GM18498 (cell line): Measurements from ENCODE around the gene ALDH4A1.
"Not testable (repeated sequence)": the region's sequence is repeated elsewhere in the genome, so short reads cannot be mapped to it uniquely, and the experiment has no call there.

Experiments
- ATAC-seq: cut with Tn5 transposase; IDR thresholded peaks from one replicate; pipeline ENCODE4 v1.9.1; 2021; ENCODE audit warnings: mild to moderate bottlenecking, moderate library complexity; ENCODE audit not compliant: unreplicated experiment

The ALDH4A1 gene

GRCh38 chr1:18879215-18879790 is 23.1 kb downstream of the ALDH4A1 start:
- no peak for ATAC-seq

- no peak for ATAC-seq
Observed at GRCh38 chr1:18878538-18879214, 23.7 kb downstream of the ALDH4A1 start.

- no peak for ATAC-seq
Observed at GRCh38 chr1:18877282-18877681, 25.1 kb downstream of the ALDH4A1 start.

- ATAC-seq: no peak
Observed at GRCh38 chr1:18876210-18876609, 26.1 kb downstream of the ALDH4A1 start.

DNA sequence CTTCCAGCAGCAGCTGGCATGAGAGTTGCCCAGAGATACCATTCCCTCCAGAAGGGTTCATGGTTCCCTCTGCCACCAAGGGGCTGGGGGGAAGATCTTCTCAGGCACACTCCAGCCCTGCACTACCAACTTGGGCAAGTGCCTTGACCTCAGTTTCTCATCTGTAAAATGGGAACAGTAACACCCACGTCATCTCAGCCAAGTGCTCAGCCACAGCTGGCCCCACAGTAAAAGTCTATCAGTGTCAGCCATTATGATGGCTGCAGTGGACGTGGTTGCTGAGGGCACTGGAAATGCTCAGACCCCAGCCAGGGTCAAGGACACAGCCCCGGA is 26.6 kb downstream of the ALDH4A1 start:
- no peak for ATAC-seq

GRCh38 chr1:18875107-18875795 is 27.1 kb downstream of the ALDH4A1 start:
- ATAC-seq: no peak

- ATAC-seq: no peak
Observed at GRCh38 chr1:18874600-18874999, 27.8 kb downstream of the ALDH4A1 start.

- ATAC-seq: no peak
Observed at GRCh38 chr1:18874036-18874435, 28.3 kb downstream of the ALDH4A1 start.

DNA sequence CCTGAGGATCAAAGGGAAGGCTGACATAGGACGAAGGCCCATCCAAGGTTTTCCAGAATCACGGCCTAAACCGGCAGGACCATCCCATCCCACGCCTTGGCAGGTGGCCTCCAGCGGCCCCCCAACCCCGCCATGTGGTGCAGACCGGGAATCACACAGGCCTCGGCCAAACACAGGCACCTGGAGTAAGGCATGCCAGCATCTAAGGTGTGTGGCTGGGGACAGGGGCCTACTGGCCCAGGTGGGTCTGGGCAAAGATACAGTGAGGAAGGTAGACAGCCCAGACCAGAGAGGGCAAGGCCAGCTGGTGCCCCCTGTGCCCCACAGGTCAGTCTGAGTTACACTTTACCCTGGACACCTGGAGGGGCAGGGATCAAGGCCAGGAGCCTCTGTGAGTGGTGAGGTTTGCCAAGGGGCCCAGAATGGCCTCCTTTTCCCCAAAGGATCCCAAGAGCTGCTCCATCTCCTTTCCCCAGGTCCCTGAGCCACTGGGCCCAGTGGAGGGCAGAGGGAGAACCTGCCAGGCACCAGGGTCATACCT is 30.2 kb downstream of the ALDH4A1 start:
- ATAC-seq: no peak

- no peak for ATAC-seq
Observed at GRCh38 chr1:18871401-18872070, 30.8 kb downstream of the ALDH4A1 start.

DNA sequence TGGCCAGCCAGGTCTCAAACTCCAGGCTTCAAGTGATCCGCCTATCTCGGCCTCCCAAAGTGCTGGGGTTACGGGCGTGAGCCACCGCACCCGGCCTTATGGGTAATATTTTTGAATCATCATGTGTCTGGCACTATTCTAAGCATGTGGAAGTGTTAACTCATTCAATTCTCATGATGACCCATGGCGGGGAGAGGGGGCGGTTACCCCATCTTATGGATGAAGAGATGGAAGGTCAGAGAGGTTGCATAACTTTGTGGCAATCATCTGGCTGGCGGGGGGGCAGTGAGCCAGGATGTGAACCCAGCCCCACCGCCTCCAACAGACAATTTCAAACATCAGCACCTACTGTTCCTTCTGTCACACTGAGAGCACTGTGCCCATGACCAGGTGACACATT is 31.4 kb downstream of the ALDH4A1 start:
- no peak for ATAC-seq

GRCh38 chr1:18870595-18870865 is 31.8 kb downstream of the ALDH4A1 start:
- ATAC-seq: not testable (repeated sequence)

GRCh38 chr1:18869847-18870594 is 32.3 kb downstream of the ALDH4A1 start:
- no peak for ATAC-seq

DNA sequence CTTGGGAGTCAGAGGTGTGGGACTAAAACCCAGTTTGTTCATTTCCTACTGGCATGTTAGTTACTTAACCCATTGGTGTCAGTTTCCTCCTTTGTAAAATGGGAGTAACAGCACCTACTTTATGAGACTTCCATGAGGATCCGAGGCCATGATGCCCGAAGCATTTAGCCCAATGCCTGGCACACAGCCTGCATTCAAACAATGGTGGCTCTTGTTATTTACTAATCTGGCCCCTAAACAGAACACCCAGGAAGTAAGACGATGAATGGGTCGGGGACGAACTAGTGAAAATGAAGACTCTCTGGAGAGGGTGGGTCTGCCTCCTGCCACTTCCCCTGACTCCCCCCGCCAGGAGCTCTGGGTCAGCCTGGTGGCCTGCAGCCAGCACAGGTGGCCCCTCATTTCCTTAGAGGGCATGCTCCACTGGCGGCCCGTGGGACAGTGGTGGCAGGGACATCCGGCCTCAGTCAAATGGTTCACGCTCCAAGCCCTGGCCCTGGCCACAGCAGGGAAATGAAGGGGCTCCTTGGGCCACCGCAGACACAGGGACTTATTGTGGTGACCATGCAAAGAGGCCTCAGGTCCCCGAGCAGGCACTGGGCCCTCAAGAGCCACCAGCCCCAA is 33.4 kb downstream of the ALDH4A1 start:
- ATAC-seq: no peak

DNA sequence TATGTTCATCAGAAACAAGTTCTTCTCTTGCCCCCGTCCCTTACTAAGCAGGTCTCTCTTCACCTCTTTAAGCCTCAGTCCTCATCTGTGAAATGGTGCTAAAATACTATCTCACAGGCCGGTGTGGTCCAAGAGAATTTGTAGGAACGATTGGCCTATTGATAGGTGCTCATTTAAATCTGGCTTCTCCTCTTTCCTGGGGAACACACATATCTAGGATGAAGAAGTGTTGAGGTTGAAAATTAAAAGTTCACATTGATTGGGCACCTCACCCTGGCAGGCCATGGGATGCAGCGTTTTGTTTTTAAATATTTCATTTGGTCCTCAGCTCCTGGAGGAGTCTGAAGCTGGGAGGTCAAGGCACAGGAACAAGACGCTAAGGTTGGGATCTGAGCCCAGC is 34.0 kb downstream of the ALDH4A1 start:
- ATAC-seq: no peak

DNA sequence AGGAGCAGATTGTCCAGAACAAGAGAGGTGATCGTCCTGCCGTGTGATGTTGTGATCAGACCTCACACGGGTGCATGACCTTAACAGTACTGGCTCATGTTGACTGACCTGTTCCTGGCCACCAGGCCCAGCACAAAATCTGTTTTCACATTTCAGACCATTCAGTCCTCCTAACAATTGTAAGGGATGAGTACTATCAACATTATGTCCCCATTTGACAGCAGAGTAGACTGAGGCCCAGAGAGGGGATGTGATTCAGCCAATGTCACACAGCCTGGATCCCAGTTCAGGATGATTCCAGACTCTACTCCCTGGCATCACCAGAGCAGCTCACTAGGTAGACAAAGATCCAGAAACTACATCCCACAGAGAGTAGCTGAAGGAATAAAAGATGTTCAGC is 35.5 kb downstream of the ALDH4A1 start:
- ATAC-seq: no peak

DNA sequence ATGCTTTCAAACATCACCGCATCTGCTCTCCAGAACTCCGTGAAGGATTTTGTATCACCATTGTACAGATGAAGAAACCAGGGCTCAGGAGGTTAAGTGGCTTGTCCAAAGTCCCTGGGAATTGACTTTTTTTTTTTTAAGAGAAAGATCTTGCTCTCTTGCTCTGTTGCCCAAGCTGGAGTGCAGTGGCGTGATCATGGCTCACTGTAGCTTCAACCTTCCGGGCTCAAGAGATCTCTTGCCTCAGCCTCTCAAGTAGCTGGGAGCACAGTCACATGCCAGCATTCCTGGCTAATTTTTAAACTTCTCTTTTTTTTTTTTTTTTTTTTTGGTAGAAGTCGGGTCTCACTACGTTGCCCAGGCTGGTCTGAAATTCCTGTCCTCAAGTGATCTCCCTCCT is 36.0 kb downstream of the ALDH4A1 start:
- ATAC-seq: no peak

- ATAC-seq: no peak
Observed at GRCh38 chr1:18865176-18865575, 37.2 kb downstream of the ALDH4A1 start.

DNA sequence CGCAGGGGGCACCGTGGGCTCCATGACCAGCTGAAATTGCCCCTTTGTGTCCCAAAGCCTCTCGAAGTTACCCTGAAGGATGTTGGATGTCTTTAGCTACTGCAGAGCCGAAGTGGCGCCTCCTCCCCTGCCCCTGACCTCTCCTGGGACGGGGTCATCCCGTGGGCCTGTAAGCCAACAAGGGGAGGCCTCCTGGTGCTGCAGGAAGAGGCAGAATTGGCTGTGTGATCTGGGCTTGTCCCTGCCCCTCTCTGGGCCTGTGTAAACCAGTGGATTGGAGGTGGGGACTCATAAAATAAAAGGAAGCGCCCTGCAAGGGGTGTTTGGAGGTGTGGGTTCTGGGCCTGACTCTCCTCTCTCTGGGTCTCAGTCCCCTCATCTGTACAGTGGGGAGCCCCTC is 40.8 kb downstream of the ALDH4A1 start:
- ATAC-seq: no peak

DNA sequence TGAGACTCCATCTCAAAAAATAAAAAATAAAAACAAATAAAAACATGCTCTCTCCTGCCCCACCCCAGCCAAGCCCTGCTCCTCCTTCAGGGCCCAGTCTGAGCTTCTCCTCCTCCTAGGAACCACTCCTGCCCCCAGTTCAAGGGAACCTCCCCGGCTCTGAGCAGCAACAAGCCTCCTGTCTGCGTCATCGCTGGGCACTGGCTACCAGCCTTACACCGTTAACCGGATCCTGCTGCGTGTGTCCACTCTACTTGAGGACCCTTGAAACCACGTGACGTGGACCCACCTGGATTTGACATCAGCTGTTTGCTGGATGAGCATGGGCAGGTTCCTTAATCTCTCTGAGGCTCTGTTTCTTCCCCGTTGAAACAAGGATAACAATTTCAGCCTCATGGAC is 41.3 kb downstream of the ALDH4A1 start:
- no peak for ATAC-seq

DNA sequence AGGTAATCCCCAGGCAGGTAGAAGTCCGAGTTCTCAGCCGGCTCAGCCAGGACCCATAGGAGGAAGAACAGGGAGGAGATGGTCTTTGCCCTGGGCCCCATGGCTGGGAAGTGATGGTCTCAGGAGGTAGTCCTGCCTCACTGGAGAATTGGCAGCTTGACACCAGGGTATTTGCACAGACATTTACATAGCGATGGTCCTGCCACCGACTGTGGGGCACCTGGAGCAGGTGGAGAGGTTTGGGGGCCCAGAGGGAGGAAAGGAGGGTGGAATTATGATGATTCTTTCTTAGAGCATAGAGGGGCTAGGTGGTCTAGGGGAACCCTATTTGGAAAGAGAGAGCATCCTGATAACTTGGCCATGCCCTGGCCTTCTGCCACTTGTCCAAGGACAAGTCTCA is 42.8 kb downstream of the ALDH4A1 start, which contains the start of gene TAS1R2:
Gene TAS1R2, minus strand, starts transcription at position 101 of the 400 bp plus-strand sequence. Its CDS starts 0 bp downstream, at position 101.
- no peak for ATAC-seq
